Subcutaneous adipose tissue (tissue), 4 donors: ENCODE results near the gene MRPL41. TPM values are rescaled to one million over a fixed set of nuclear protein-coding genes. Genes with fewer than 3 reads are reported as not detected.

ENCODE experiments used
- total RNA-seq, 4 donors: library from RNA; depleted of rRNA; stranded (reverse); fragments of >200 nt; gene quantifications; one replicate each; pipeline ENCODE4 v1.1.0, GENCODE V29; 2016
- TF ChIP-seq, protein P1 (sequence below): fragments of 450-650 bp; IDR thresholded peaks from one replicate; pipeline ENCODE4 v1.5.1; 2016; ENCODE audit warnings: low read depth, mild to moderate bottlenecking, control low read depth, antibody characterized with exemption, moderate library complexity

MRPL41 gene
- total RNA-seq, 4 donors from 2014 or later, result 55.3 to 152 (median 64.7) TPM

DNA sequence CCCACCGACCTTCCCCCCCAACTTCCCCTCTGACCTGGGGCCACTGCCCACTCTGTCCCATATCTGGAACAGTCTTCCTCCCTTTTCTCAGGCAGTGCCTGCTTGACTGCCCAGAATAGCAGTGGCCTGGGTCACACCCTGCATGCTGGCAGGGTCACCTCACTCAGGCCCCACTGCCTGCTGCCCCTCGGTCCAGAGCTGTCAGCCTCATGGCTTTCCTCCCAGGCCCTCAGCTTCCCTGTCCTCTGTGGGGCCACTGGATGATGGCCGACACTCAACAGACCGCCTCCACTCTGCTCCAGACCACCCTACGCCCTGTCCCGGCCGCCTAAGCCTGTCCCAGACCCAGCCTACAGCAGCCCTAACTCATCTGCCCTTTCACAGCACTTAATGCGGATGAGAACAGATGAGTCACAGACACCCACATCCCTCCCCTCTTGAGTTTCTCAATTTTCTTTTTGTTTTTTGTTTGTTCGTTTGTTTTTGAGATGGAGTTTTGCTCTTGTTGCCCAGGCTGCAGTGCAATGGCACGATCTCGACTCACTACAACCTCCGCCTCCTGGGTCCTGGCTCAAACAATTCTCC is 7.4 kb upstream of the MRPL41 start:
- TF ChIP-seq, protein P1, sequence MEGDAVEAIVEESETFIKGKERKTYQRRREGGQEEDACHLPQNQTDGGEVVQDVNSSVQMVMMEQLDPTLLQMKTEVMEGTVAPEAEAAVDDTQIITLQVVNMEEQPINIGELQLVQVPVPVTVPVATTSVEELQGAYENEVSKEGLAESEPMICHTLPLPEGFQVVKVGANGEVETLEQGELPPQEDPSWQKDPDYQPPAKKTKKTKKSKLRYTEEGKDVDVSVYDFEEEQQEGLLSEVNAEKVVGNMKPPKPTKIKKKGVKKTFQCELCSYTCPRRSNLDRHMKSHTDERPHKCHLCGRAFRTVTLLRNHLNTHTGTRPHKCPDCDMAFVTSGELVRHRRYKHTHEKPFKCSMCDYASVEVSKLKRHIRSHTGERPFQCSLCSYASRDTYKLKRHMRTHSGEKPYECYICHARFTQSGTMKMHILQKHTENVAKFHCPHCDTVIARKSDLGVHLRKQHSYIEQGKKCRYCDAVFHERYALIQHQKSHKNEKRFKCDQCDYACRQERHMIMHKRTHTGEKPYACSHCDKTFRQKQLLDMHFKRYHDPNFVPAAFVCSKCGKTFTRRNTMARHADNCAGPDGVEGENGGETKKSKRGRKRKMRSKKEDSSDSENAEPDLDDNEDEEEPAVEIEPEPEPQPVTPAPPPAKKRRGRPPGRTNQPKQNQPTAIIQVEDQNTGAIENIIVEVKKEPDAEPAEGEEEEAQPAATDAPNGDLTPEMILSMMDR, result no peak

DNA sequence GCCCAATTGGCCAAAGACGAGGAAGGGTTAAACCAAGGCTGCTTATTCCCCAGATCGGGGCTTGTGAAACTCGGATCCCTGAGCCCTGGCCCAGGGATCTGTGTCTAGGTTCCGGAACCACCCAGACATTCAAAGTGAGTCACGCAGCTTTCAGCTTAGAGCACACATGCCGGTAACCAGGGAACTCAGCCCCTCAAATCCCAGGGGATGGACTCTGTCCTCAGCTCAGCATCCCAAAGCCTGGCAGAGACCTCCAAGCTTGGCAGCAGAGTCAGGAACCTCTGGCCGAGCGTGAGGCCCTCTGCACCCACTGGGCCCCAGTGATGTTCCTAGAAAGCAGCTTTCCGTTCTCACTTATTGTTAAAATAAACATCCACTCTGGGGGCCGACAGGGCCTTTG is 6.6 kb upstream of the MRPL41 start:
- TF ChIP-seq, protein P1, result no peak

DNA sequence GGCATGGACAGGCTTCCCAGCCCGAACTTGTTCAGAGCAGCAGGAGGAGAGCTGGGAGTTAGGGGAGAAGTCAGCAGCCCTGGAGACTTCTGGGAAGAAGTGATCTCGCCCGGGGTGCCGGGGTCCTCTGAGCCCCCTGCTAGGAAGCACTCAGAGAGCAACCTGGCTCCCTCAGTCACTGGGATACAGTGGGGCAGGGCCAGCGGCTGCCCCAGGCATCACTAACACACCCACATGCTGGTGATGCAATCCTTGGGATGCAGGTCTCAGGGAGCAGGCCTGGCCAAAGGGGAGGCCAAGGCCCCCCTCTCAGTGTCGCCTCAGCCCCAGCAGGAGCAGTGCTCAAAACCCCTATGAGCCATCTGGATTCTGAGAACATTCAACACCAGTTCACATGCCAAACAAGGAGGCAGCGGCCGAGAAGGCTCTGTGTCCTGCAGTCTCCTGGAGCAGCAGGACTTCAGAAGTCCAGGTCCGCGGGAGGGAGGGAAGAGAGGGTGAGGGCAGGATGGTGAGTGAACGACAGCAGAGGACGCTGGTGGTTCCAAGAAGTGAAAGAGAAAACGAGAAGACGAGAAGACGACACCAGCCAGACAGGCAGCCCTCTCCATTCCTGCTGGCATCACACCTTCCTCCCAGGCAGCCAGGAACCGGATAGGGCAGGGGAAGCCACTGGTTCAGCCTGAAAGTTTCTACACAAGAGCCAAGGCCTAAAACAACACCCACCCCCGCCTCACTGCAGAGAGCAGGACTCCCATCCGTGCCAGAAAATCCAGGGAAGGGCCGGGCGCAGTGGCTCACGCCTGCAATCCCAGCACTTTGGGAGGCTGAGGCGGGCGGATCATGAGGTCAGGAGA is 3.8 kb upstream of the MRPL41 start:
- TF ChIP-seq, protein P1, result no peak

DNA sequence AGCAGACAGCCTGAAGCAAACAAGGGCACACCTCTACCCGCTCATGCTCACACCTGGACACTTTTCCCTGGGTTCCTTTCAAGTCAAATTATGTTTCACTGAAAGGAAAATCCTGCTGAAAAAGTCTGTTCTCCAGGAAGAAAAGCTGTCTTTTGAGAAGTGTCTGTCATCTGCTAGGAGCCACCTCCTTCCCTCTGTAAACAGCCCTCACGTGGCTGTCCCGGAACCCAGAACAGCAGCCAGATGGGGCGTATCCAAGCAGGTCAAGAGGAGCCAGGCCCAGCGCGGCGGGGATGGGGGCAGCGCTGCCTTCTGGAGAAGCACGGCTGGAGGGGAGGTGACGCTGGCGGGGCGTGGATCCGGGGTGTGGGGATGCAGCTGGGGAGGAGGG is 1.5 kb upstream of the MRPL41 start, which contains the start of gene PNPLA7:
PNPLA7 (minus strand) TSS at position 172 of the 391 bp plus-strand sequence. CDS start 205 bp downstream, outside the sequence.
- TF ChIP-seq, protein P1, result no peak

DNA sequence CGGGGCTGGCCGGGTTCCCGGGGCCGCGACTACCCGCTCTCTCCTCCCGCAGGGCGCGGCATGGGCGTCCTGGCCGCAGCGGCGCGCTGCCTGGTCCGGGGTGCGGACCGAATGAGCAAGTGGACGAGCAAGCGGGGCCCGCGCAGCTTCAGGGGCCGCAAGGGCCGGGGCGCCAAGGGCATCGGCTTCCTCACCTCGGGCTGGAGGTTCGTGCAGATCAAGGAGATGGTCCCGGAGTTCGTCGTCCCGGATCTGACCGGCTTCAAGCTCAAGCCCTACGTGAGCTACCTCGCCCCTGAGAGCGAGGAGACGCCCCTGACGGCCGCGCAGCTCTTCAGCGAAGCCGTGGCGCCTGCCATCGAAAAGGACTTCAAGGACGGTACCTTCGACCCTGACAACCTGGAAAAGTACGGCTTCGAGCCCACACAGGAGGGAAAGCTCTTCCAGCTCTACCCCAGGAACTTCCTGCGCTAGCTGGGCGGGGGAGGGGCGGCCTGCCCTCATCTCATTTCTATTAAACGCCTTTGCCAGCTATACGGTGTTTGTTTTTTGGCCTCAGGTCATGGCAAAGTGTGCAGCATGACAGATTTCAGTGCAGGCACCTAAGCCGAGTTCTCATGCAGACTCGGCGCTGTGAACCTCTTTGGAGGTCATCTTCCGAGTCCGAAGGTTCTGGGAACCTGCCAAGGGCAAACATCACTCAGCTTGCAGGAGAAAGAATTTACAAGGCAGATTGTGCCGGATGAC is 516 bp downstream of the MRPL41 start:
- TF ChIP-seq, protein P1, result no peak

DNA sequence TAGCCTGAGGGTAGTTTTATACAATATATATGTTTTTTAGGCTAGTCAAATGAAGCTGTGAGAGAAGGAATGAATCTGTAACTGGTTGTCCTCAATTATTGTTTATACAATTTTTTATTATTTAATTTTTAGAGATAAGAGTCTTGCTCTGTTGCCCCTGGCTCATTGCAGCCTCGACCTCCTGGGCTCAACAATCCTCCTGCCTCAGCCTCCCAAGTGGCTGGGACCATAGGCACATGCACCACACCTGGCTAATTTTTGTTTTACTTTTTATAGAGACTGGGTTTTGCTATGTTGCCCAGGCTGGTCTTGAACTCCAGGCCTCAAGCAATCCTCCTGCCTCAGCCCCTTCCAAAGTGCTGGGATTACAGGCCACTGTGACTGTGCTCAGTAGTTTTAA is 2.7 kb downstream of the MRPL41 start:
- TF ChIP-seq, protein P1, result no peak

DNA sequence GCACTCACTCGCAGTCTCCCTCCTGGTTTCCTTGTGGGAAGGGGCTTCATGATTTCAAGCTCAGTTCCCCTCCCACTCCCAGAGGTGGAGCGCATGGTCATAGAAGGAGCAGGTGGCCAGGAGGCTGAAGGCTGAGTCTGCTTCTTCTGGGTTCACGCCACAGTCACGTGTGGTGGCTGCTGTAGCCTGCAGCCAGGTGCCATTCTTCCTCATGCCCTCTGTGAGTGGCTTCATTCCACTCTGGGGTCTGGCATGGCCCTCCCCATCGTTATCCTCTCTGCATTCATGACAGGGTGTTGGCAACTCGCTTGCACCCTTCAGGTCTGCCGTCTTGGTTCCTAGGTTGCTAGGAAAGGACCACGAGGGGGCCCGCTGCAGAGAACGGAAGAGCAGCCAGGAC is 3.5 kb downstream of the MRPL41 start:
- TF ChIP-seq, protein P1, result no peak
